ENCODE data around the gene KDM1A.

The KDM1A gene

GRCh38 chr1:23125489-23125888 lies 106.2 kb downstream of the KDM1A start:
- no peaks in the 10 kb centered on the region for H3K9me3 ChIP-seq (ENCODE audit: low read length)
- H3K4me3 ChIP-seq (ENCODE audit: low read length): no peak overlapping the region
- H3K4me1 ChIP-seq (ENCODE audit: insufficient read depth, low read length): no peaks in the 10 kb centered on the region
- no peaks in the 10 kb centered on the region for H3K36me3 ChIP-seq (ENCODE audit: insufficient read depth, low read length)
- H2AFZ ChIP-seq (ENCODE audit: low read depth, low read length): no peak overlapping the region
- no peaks in the 10 kb centered on the region for H3K27me3 ChIP-seq (ENCODE audit: insufficient read depth, low read length)

- Histone ChIP-seq H3K4me3 (ENCODE audit: low read length) (no peak overlapping the region), H3K9me3 (ENCODE audit: low read length) (no peaks in the 10 kb centered on the region), H3K27me3 (ENCODE audit: insufficient read depth, low read length) (no peaks in the 10 kb centered on the region), H3K36me3 (ENCODE audit: insufficient read depth, low read length) (no peaks in the 10 kb centered on the region), H2AFZ (ENCODE audit: low read depth, low read length) (no peak overlapping the region), H3K4me1 (ENCODE audit: insufficient read depth, low read length) (no peaks in the 10 kb centered on the region)
Measured at GRCh38 chr1:23126200-23126599, 106.9 kb downstream of the KDM1A start.

GRCh38 chr1:23126801-23127200 lies 107.5 kb downstream of the KDM1A start:
- no peak overlapping the region for H3K4me3 ChIP-seq (ENCODE audit: low read length)
- H3K36me3 ChIP-seq (ENCODE audit: insufficient read depth, low read length): no peaks in the 10 kb centered on the region
- no peaks in the 10 kb centered on the region for H3K9me3 ChIP-seq (ENCODE audit: low read length)
- H3K27me3 ChIP-seq (ENCODE audit: insufficient read depth, low read length): no peaks in the 10 kb centered on the region
- H3K4me1 ChIP-seq (ENCODE audit: insufficient read depth, low read length): no peaks in the 10 kb centered on the region
- no peak overlapping the region for H2AFZ ChIP-seq (ENCODE audit: low read depth, low read length)

- Histone ChIP-seq H3K4me1 (ENCODE audit: insufficient read depth, low read length) (peaks cover 1% of the 10 kb centered on the region), H3K27me3 (ENCODE audit: insufficient read depth, low read length) (no peaks in the 10 kb centered on the region), H3K36me3 (ENCODE audit: insufficient read depth, low read length) (no peaks in the 10 kb centered on the region), H2AFZ (ENCODE audit: low read depth, low read length) (no peak overlapping the region), H3K4me3 (ENCODE audit: low read length) (no peak overlapping the region), H3K9me3 (ENCODE audit: low read length) (no peaks in the 10 kb centered on the region)
Measured at GRCh38 chr1:23129846-23130245, 110.6 kb downstream of the KDM1A start.

GRCh38 chr1:23132033-23132432 lies 112.8 kb downstream of the KDM1A start:
- H3K4me3 ChIP-seq (ENCODE audit: low read length): no peak overlapping the region
- no peaks in the 10 kb centered on the region for H3K36me3 ChIP-seq (ENCODE audit: insufficient read depth, low read length)
- no peaks in the 10 kb centered on the region for H3K9me3 ChIP-seq (ENCODE audit: low read length)
- no peaks in the 10 kb centered on the region for H3K27me3 ChIP-seq (ENCODE audit: insufficient read depth, low read length)
- peaks cover 5% of the 10 kb centered on the region for H3K4me1 ChIP-seq (ENCODE audit: insufficient read depth, low read length)
- H2AFZ ChIP-seq (ENCODE audit: low read depth, low read length): no peak overlapping the region
